HCT116 (cell line): Measurements from ENCODE around the gene PPARGC1A. TPM values are rescaled to one million over a fixed set of nuclear protein-coding genes. Genes with fewer than 3 reads are reported as not detected.

Experiments
- ATAC-seq: fragments of 200-7000 bp; cut with Tn5 transposase; 2 replicates; pipeline ENCODE4 v1.9.1; 2020; ENCODE audit warnings: mild to moderate bottlenecking, moderate library complexity
- BruUV-seq: library from RNA; stranded (reverse); fragments of 400-500 nt; replicated peaks from 2 replicates; lab custom pipeline; 2021; lab: Mats Ljungman, UMichigan
- CTCF ChIA-PET: fragments of 300-600 bp; sonication (Branson Sonifier 250); formaldehyde crosslinking; loops from one replicate; lab custom pipeline; 2021; ENCODE audit warnings: antibody characterized with exemption; lab: Charles Lee
- POLR2A ChIA-PET: fragments of 300-600, 350-600 bp; sonication (Branson Sonifier 250); formaldehyde crosslinking; loops from one replicate; lab custom pipeline; 2021; ENCODE audit warnings: antibody characterized with exemption; lab: Charles Lee
- RAD21 ChIA-PET, 2 experiments: fragments of 300-600 bp; sonication (Branson Sonifier 250); formaldehyde crosslinking; loops; one replicate each; lab custom pipeline; 2023; ENCODE audit warnings: low total read pairs in 2 of 2; ENCODE audit not compliant: uncharacterized antibody in 2 of 2, unreplicated experiment in 2 of 2, low non-redundant PET in 1 of 2; lab: Charles Lee
- DNase-seq: peaks from one replicate; pipeline ENCODE4 v3.0.0-alpha.2; 2010; ENCODE audit warnings: low read depth, low spot score
- H2AFZ ChIP-seq: fragments of 200-600 bp; shearing (Covaris generic), sonication (generic); 2 replicates; pipeline ENCODE4 v1.6.1; 2017; ENCODE audit warnings: low read depth, mixed run types, mixed read lengths, antibody characterized with exemption, low read length; ENCODE audit not compliant: poor library complexity, severe bottlenecking
- H3K27ac ChIP-seq: 2 replicates; pipeline ENCODE4 v1.5.1; 2012; ENCODE audit warnings: low read depth, low read length
- H3K27me3 ChIP-seq: fragments of 200-600 bp; sonication (generic); 2 replicates; pipeline ENCODE4 v1.6.1; 2016; ENCODE audit warnings: mixed run types, low read length, mixed read lengths; ENCODE audit not compliant: insufficient read depth
- H3K36me3 ChIP-seq, 2 experiments: fragments of 200-500 bp in 1 of 2; fragments of 200-600 bp in 1 of 2; sonication (Bioruptor generic) in 1 of 2; sonication (generic) in 1 of 2; 2 replicates each; pipeline versions ENCODE4 v1.5.1 to v1.6.1; 2014 to 2016; ENCODE audit warnings: low read length in 2 of 2, inconsistent platforms in 1 of 2, mixed read lengths in 1 of 2, mixed run types in 1 of 2; ENCODE audit not compliant: insufficient read depth in 2 of 2, control insufficient read depth in 1 of 2
- H3K4me1 ChIP-seq, 2 experiments: fragments of 200-600 bp in 1 of 2; sonication (generic) in 1 of 2; 2 replicates each; pipeline versions ENCODE4 v1.5.1 to v1.6.1; 2012 to 2017; ENCODE audit warnings: low read length in 2 of 2, inconsistent platforms in 1 of 2, mild to moderate bottlenecking in 1 of 2, mixed read lengths in 1 of 2, mixed run types in 1 of 2, moderate library complexity in 1 of 2; ENCODE audit not compliant: insufficient read depth in 2 of 2, control insufficient read depth in 1 of 2
- H3K4me2 ChIP-seq: fragments of 200-600 bp; sonication (generic); 2 replicates; pipeline ENCODE4 v1.6.1; 2017; ENCODE audit warnings: mixed run types, low read length, mixed read lengths
- H3K4me3 ChIP-seq, 2 experiments: fragments of 200-600 bp in 1 of 2; sonication (generic) in 1 of 2; replicated peaks in 1 of 2; 2 replicates each; pipeline ENCODE4 v1.5.1; 2011 to 2016; ENCODE audit warnings: low read length in 2 of 2, control low read depth in 1 of 2, low read depth in 1 of 2, mild to moderate bottlenecking in 1 of 2, mixed read lengths in 1 of 2, mixed run types in 1 of 2
- H3K79me2 ChIP-seq: fragments of 200-600 bp; sonication (generic); 2 replicates; pipeline ENCODE4 v1.6.1; 2017; ENCODE audit warnings: mild to moderate bottlenecking, mixed run types, low read length, moderate library complexity, mixed read lengths; ENCODE audit not compliant: insufficient read depth
- H3K9ac ChIP-seq: fragments of 200-600 bp; sonication (generic); 2 replicates; pipeline ENCODE4 v1.6.1; 2016; ENCODE audit warnings: low read length, mixed read lengths
- H3K9me2 ChIP-seq: fragments of 200-600 bp; sonication (generic), shearing (Covaris generic); 2 replicates; pipeline ENCODE4 v1.6.1; 2017; ENCODE audit warnings: mixed run types, mild to moderate bottlenecking, moderate library complexity; ENCODE audit not compliant: insufficient read depth
- H3K9me3 ChIP-seq, 2 experiments: fragments of 200-500 bp in 1 of 2; fragments of 200-600 bp in 1 of 2; sonication (Bioruptor generic) in 1 of 2; sonication (generic) in 1 of 2; 2 replicates each; pipeline ENCODE4 v1.6.1; 2014 to 2017; ENCODE audit warnings: low read length in 2 of 2, mixed read lengths in 2 of 2, inconsistent platforms in 1 of 2, low read depth in 1 of 2, mild to moderate bottlenecking in 1 of 2, mixed run types in 1 of 2, moderate library complexity in 1 of 2; ENCODE audit not compliant: control insufficient read depth in 1 of 2, insufficient read depth in 1 of 2
- H4K20me1 ChIP-seq: fragments of 200-600 bp; sonication (generic), shearing (Covaris generic); 2 replicates; pipeline ENCODE4 v1.6.1; 2017; ENCODE audit warnings: mixed run types, mild to moderate bottlenecking, moderate library complexity; ENCODE audit not compliant: insufficient read depth
- CBX3 ChIP-seq: IDR thresholded peaks from 2 replicates; pipeline ENCODE4 v1.6.1; 2012; ENCODE audit warnings: low read depth
- CEBPB ChIP-seq: IDR thresholded peaks from 2 replicates; pipeline ENCODE4 v1.6.1; 2012; ENCODE audit warnings: low read depth
- CTCF ChIP-seq, 3 experiments: fragments of 200-600 bp in 1 of 3; sonication (generic) in 1 of 3; IDR thresholded peaks in 2 of 3; conservative IDR thresholded peaks in 1 of 3; 2 replicates each; pipeline ENCODE4 v1.5.1; 2012 to 2017; ENCODE audit warnings: low read depth in 2 of 3, low read length in 2 of 3, antibody characterized with exemption in 1 of 3, borderline replicate concordance in 1 of 3, control low read depth in 1 of 3, mild to moderate bottlenecking in 1 of 3, mixed read lengths in 1 of 3, mixed run types in 1 of 3, moderate library complexity in 1 of 3; ENCODE audit not compliant: insufficient read depth in 1 of 3
- EGR1 ChIP-seq: IDR thresholded peaks from 2 replicates; pipeline ENCODE4 v1.6.1; 2012; ENCODE audit warnings: low read depth
- ELF1 ChIP-seq: IDR thresholded peaks from 2 replicates; pipeline ENCODE4 v1.6.1; 2012; ENCODE audit warnings: low read depth, borderline replicate concordance
- EZH2 ChIP-seq: fragments of 200-600 bp; sonication (generic); IDR thresholded peaks from 2 replicates; pipeline ENCODE4 v1.6.1; 2017; ENCODE audit warnings: antibody characterized with exemption, mixed run types
- EZH2phosphoT487 ChIP-seq: fragments of 200-600 bp; IDR thresholded peaks from 2 replicates; pipeline ENCODE4 v1.6.1; 2018; ENCODE audit warnings: antibody characterized with exemption, borderline replicate concordance
- FOSL1 ChIP-seq: IDR thresholded peaks from 2 replicates; pipeline ENCODE4 v1.6.1; 2012; ENCODE audit warnings: low read depth
- RAD21 ChIP-seq: IDR thresholded peaks from 2 replicates; pipeline ENCODE4 v1.6.1; 2012; ENCODE audit warnings: low read depth, mild to moderate bottlenecking
- SIN3A ChIP-seq: IDR thresholded peaks from 2 replicates; pipeline ENCODE4 v1.6.1; 2012; ENCODE audit warnings: low read depth
- SP1 ChIP-seq: IDR thresholded peaks from 2 replicates; pipeline ENCODE4 v1.6.1; 2012; ENCODE audit warnings: low read depth
- SRF ChIP-seq: IDR thresholded peaks from 2 replicates; pipeline ENCODE4 v1.6.1; 2012; ENCODE audit warnings: low read depth
- TCF7L2 ChIP-seq: IDR thresholded peaks from 2 replicates; pipeline ENCODE4 v1.7.0; 2011; ENCODE audit warnings: borderline replicate concordance, inconsistent platforms; ENCODE audit not compliant: insufficient read depth, insufficient read length; ENCODE audit errors: extremely low read depth
- YY1 ChIP-seq: IDR thresholded peaks from 2 replicates; pipeline ENCODE4 v1.6.1; 2011; ENCODE audit warnings: low read length, low read depth, moderate library complexity, mild to moderate bottlenecking; ENCODE audit not compliant: insufficient replicate concordance; ENCODE audit errors: extremely low read depth
- ZBTB33 ChIP-seq: IDR thresholded peaks from 2 replicates; pipeline ENCODE4 v1.6.1; 2011; ENCODE audit warnings: mild to moderate bottlenecking, low read length, moderate library complexity; ENCODE audit not compliant: insufficient replicate concordance; ENCODE audit errors: extremely low read depth
- ZFX ChIP-seq: fragments of 450-650 bp; IDR thresholded peaks from 2 replicates; pipeline ENCODE4 v1.6.1; 2017
- ZNF274 ChIP-seq: fragments of 200-500 bp; sonication (Bioruptor generic); IDR thresholded peaks from 2 replicates; pipeline ENCODE4 v1.6.1; 2014; ENCODE audit warnings: mild to moderate bottlenecking, low read depth, low read length, inconsistent platforms
- intact Hi-C: fragments of 100-400 bp; cut with micrococcal nuclease; formaldehyde crosslinking; loops from 2 replicates; pipeline ENCODE4 v1.10.0; 2022
- total RNA-seq: library from RNA; stranded (reverse); gene quantifications from one replicate; pipeline ENCODE4 v1.2.1, GENCODE V29; 2021; ENCODE audit not compliant: unreplicated experiment
- TF ChIP-seq, protein P1 (sequence below): IDR thresholded peaks from 2 replicates; pipeline ENCODE4 v1.6.1; 2012
- TF ChIP-seq, protein P2 (sequence below): IDR thresholded peaks from 2 replicates; pipeline ENCODE4 v1.6.1; 2012; ENCODE audit warnings: low read depth

PPARGC1A gene
- total RNA-seq, 1 experiment from 2014 or later = not detected

- ATAC-seq = no peak
- no peak for TF ChIP-seq RAD21
- no peak for TF ChIP-seq EGR1
- TF ChIP-seq ELF1 = no peak
- TF ChIP-seq SRF = no peak
- no peak for TF ChIP-seq ZNF274
- TF ChIP-seq EZH2 = no peak
- no peak for TF ChIP-seq YY1
- TF ChIP-seq SIN3A = no peak
- no peak for TF ChIP-seq TCF7L2
- TF ChIP-seq, protein P1, sequence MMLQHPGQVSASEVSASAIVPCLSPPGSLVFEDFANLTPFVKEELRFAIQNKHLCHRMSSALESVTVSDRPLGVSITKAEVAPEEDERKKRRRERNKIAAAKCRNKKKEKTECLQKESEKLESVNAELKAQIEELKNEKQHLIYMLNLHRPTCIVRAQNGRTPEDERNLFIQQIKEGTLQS = no peak
- no peak for TF ChIP-seq CBX3
- TF ChIP-seq ZBTB33 = no peak
- TF ChIP-seq CEBPB = no peak
- TF ChIP-seq EZH2phosphoT487 = no peak
- TF ChIP-seq FOSL1 = no peak
- TF ChIP-seq SP1 = no peak
- no peak for TF ChIP-seq CTCF (IDR thresholded peaks at IDR 0.05 in 2 of 3, conservative IDR thresholded peaks at IDR 0.05 in 1 of 3; ENCODE audit: borderline replicate concordance in 1 of 3, insufficient read depth in 1 of 3, low read depth in 2 of 3, low read length in 2 of 3)
- TF ChIP-seq ZFX = no peak
- TF ChIP-seq, protein P2, sequence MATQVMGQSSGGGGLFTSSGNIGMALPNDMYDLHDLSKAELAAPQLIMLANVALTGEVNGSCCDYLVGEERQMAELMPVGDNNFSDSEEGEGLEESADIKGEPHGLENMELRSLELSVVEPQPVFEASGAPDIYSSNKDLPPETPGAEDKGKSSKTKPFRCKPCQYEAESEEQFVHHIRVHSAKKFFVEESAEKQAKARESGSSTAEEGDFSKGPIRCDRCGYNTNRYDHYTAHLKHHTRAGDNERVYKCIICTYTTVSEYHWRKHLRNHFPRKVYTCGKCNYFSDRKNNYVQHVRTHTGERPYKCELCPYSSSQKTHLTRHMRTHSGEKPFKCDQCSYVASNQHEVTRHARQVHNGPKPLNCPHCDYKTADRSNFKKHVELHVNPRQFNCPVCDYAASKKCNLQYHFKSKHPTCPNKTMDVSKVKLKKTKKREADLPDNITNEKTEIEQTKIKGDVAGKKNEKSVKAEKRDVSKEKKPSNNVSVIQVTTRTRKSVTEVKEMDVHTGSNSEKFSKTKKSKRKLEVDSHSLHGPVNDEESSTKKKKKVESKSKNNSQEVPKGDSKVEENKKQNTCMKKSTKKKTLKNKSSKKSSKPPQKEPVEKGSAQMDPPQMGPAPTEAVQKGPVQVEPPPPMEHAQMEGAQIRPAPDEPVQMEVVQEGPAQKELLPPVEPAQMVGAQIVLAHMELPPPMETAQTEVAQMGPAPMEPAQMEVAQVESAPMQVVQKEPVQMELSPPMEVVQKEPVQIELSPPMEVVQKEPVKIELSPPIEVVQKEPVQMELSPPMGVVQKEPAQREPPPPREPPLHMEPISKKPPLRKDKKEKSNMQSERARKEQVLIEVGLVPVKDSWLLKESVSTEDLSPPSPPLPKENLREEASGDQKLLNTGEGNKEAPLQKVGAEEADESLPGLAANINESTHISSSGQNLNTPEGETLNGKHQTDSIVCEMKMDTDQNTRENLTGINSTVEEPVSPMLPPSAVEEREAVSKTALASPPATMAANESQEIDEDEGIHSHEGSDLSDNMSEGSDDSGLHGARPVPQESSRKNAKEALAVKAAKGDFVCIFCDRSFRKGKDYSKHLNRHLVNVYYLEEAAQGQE = no peak
- no TSS peak for BruUV-seq
- peaks cover 0 to 11% of the 10 kb centered on the region in 2 experiments; a peak in 2 of 4 replicates for H3K9me3 ChIP-seq
- H3K4me3 ChIP-seq = no peak overlapping the region
- H3K79me2 ChIP-seq = no peaks in the 10 kb centered on the region
- H2AFZ ChIP-seq = no peak overlapping the region
- POLR2A ChIA-PET = no interaction called here
- no peaks in the 10 kb centered on the region for H3K4me1 ChIP-seq
- no peak for DNase-seq
- no peak overlapping the region for H3K4me2 ChIP-seq
- no peaks in the 10 kb centered on the region for H3K36me3 ChIP-seq
- RAD21 ChIA-PET = no interaction called here
- H3K27me3 ChIP-seq = no peaks in the 10 kb centered on the region
- H3K27ac ChIP-seq = no peak overlapping the region
- CTCF ChIA-PET = no interaction called here
- H4K20me1 ChIP-seq = no peaks in the 10 kb centered on the region
- no peak overlapping the region for H3K9ac ChIP-seq
- no peaks in the 10 kb centered on the region for H3K9me2 ChIP-seq
- intact Hi-C loops = no loop called here
These were observed 6.8 kb downstream of the PPARGC1A start for GRCh38 chr4:23882976-23883531.
